Peyer's patch (tissue), 4 donors: Measurements from ENCODE around the gene PLPP2.

Source experiments
- CTCF ChIP-seq, 6 experiments: fragments of 450-650 bp in 4 of 6; fragments of 200-600 bp in 2 of 6; sonication (generic) in 1 of 6; IDR thresholded peaks; one replicate each; pipeline ENCODE4 v1.5.1; 2017 to 2019; ENCODE audit warnings: antibody characterized with exemption in 6 of 6, mild to moderate bottlenecking in 3 of 6, moderate library complexity in 1 of 6
- POLR2A ChIP-seq, 2 donors: fragments of 450-650 bp; IDR thresholded peaks; one replicate each; pipeline ENCODE4 v1.5.1; 2017; ENCODE audit warnings: antibody characterized with exemption in 2 of 2, mild to moderate bottlenecking in 2 of 2, moderate library complexity in 2 of 2

DNA sequence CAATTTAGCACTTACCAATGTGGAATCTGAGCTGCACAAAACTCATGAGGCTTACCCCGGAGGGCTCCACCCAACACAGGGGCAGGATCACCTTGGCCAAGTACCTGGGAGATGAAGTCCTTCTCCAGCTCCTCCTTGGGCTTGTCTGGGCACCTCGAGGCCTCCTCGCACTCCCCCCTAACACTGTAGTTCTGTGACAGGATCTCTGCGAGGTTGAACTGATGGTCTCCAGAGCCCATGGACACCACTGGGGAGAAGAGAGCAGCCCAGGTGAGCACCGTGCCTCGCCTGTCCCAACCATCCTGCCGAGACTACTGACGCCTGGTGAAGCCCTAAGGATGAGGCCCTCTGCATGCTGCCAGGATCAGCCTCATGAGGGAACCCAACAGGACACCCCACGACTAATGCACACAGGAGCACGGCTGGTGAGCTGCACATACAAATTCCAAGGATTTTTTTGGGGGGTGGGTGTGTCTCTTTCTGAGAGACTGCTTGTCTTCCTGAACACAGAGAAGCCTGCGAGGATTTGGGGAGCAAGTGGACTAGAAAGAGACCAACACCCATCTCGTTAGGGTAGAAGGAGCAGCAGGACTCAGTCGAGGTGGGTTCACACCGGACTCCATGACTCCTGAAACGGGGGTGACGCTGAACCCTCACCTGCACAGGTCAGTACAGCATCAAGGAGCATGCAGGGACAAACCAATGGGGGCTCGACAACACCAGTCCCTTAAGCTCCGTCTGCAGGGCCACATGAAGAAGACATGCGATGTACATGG lies 43.3 kb upstream of the PLPP2 start:
- TF ChIP-seq CTCF (IDR thresholded peaks at IDR 0.05) (no peak), POLR2A (IDR thresholded peaks at IDR 0.05) (no peak)
